HepG2 (cell line): ENCODE results near the gene NRIP2. TPM values are rescaled to one million over a fixed set of nuclear protein-coding genes. Genes with fewer than 3 reads are reported as not detected.

Experiments used
- ATAC-seq: fragments of 200-7000 bp; cut with Tn5 transposase; 3 replicates; pipeline ENCODE4 v1.9.1; 2020; ENCODE audit warnings: mild to moderate bottlenecking, moderate library complexity
- BruUV-seq: library from RNA; stranded (reverse); fragments of 400-500 nt; replicated peaks from 2 replicates; lab custom pipeline; 2021; lab: Mats Ljungman, UMichigan
- CTCF ChIA-PET: fragments of 300-600 bp; formaldehyde crosslinking; extraction: SDS; loops from one replicate; lab custom pipeline; 2021; ENCODE audit warnings: low total read pairs, inconsistent platforms, low intra/inter-chr PET ratio; lab: Yijun Ruan, JAX
- POLR2A ChIA-PET: fragments of 350-600 bp; sonication (Branson Sonifier 250); formaldehyde crosslinking; loops from one replicate; lab custom pipeline; 2020; ENCODE audit warnings: antibody characterized with exemption, inconsistent platforms; lab: Yijun Ruan, JAX
- DNase-seq: peaks from one replicate; pipeline ENCODE4 v3.0.0-alpha.2; 2015; ENCODE audit warnings: low spot score
- FAIRE-seq: peaks from 3 replicates; lab custom pipeline; 2011; peaks lifted over from hg19 to GRCh38; lab: Jason Lieb, UNC
- H2AFZ ChIP-seq: one replicate; pipeline ENCODE4 v1.6.1; 2011; ENCODE audit warnings: low read length, inconsistent platforms
- H3K27ac ChIP-seq: fragments of 300-600 bp; 3 replicates; pipeline ENCODE4 v1.8.0; 2011; ENCODE audit warnings: mixed run types, mild to moderate bottlenecking, mixed read lengths, low read length, inconsistent platforms; ENCODE audit not compliant: insufficient read depth; ENCODE audit errors: extremely low read length
- H3K27me3 ChIP-seq, 2 experiments: fragments of 200-600 bp in 1 of 2; 2 replicates in 1 of 2; 3 replicates in 1 of 2; pipeline versions ENCODE4 v1.6.0 to v1.8.0; 2011; ENCODE audit warnings: low read length in 2 of 2, mild to moderate bottlenecking in 2 of 2, moderate library complexity in 2 of 2, inconsistent platforms in 1 of 2; ENCODE audit not compliant: insufficient read depth in 2 of 2, control insufficient read depth in 1 of 2
- H3K36me3 ChIP-seq, 2 experiments: fragments of 200-600 bp in 1 of 2; replicated peaks in 1 of 2; 2 replicates in 1 of 2; 3 replicates in 1 of 2; pipeline versions ENCODE4 v1.5.1 to v1.8.0; 2011; ENCODE audit warnings: low read length in 2 of 2, inconsistent platforms in 1 of 2; ENCODE audit not compliant: insufficient read depth in 2 of 2, control insufficient read depth in 1 of 2
- H3K4me1 ChIP-seq: 2 replicates; pipeline ENCODE4 v1.5.1; 2012; ENCODE audit warnings: low read length, inconsistent platforms; ENCODE audit not compliant: insufficient read depth
- H3K4me2 ChIP-seq: 2 replicates; pipeline ENCODE4 v1.6.0; 2011; ENCODE audit warnings: low read depth, low read length, inconsistent platforms
- H3K4me3 ChIP-seq, 3 experiments: fragments of 200-600 bp in 1 of 3; sonication (generic), shearing (Covaris generic) in 1 of 3; replicated peaks in 1 of 3; 2 replicates each; pipeline ENCODE4 v1.5.1; 2011 to 2016; ENCODE audit warnings: low read length in 3 of 3, inconsistent platforms in 2 of 3, low read depth in 2 of 3, mild to moderate bottlenecking in 2 of 3, control low read depth in 1 of 3, mixed read lengths in 1 of 3; ENCODE audit not compliant: insufficient read depth in 1 of 3
- H3K79me2 ChIP-seq: one replicate; pipeline ENCODE4 v1.6.1; 2011; ENCODE audit warnings: low read length, inconsistent platforms; ENCODE audit not compliant: insufficient read depth
- H3K9ac ChIP-seq: 2 replicates; pipeline ENCODE4 v1.6.0; 2011; ENCODE audit warnings: mild to moderate bottlenecking, low read depth, low read length, inconsistent platforms; ENCODE audit not compliant: insufficient read depth
- H3K9me3 ChIP-seq: 2 replicates; pipeline ENCODE4 v1.5.1; 2012; ENCODE audit warnings: mild to moderate bottlenecking, low read length
- H4K20me1 ChIP-seq: 2 replicates; pipeline ENCODE4 v1.6.0; 2011; ENCODE audit warnings: inconsistent platforms, mild to moderate bottlenecking, low read length, moderate library complexity; ENCODE audit not compliant: insufficient read depth
- HDAC2 ChIP-seq: sonication (generic); formaldehyde crosslinking; IDR thresholded peaks from 2 replicates; pipeline ENCODE4 v1.4.0; 2020; ENCODE audit warnings: missing genetic modification reagents
- POLR2A ChIP-seq, 2 experiments: IDR thresholded peaks; 2 replicates each; pipeline ENCODE4 v1.6.1; 2011; ENCODE audit warnings: low read depth in 2 of 2, low read length in 2 of 2, mild to moderate bottlenecking in 1 of 2, moderate library complexity in 1 of 2; ENCODE audit not compliant: insufficient read depth in 1 of 2
- POLR2G ChIP-seq: fragments of 200-400 bp; formaldehyde crosslinking; IDR thresholded peaks from 2 replicates; pipeline ENCODE4 v1.6.1; 2018; ENCODE audit warnings: mild to moderate bottlenecking, low read depth, low read length, moderate library complexity
- RERE ChIP-seq: IDR thresholded peaks from 2 replicates; pipeline ENCODE4 v1.6.1; 2016; ENCODE audit warnings: low read depth, missing genetic modification reagents, missing compliant biosample characterization
- WGBS: methylation state at CpG from one replicate; pipeline ENCODE4 v1.1.6; 2017; ENCODE audit warnings: low lambda C conversion rate; 5-methylcytosine and 5-hydroxymethylcytosine counted together
- in situ Hi-C: cut with HindIII; loops from 2 replicates; pipeline ENCODE4 v1.10.0; 2017; ENCODE audit warnings: low pct_unique_long_range_greater_than_20kb; ENCODE audit not compliant: extremely low pct_ligation_motif_present
- intact Hi-C: fragments of 100-400 bp; cut with micrococcal nuclease; formaldehyde crosslinking; loops from one replicate; pipeline ENCODE4 v1.10.0; 2022; ENCODE audit not compliant: unreplicated experiment
- polyA plus RNA-seq, 8 experiments: library from polyadenylated mRNA; depleted of rRNA in 3 of 8; stranded (reverse) in 7 of 8; unstranded in 1 of 8; fragments of >200 nt; fragmentation: Illumina TruSeq in 4 of 8; extraction: Trizol in 4 of 8; gene quantifications; 2 replicates each; pipeline versions ENCODE4 v1.2.1 to v1.2.3, GENCODE V29; 2011 to 2016; ENCODE audit warnings: low read depth in 4 of 8, missing spikeins in 1 of 8, mixed read lengths in 1 of 8; ENCODE audit not compliant: insufficient read depth in 1 of 8
- total RNA-seq, 5 experiments: library from RNA; depleted of rRNA; stranded (reverse); fragments of >200 nt; fragmentation: Illumina TruSeq; extraction: Trizol; gene quantifications; 2 replicates each; pipeline ENCODE4 v1.2.3, GENCODE V29; 2016; ENCODE audit warnings: low read depth in 1 of 5

The NRIP2 gene
- total and polyA plus RNA-seq, 2 of the 13 experiments (the other 11 are each of a cell fraction or from before 2014, with no cell fraction given) = not detected

DNA sequence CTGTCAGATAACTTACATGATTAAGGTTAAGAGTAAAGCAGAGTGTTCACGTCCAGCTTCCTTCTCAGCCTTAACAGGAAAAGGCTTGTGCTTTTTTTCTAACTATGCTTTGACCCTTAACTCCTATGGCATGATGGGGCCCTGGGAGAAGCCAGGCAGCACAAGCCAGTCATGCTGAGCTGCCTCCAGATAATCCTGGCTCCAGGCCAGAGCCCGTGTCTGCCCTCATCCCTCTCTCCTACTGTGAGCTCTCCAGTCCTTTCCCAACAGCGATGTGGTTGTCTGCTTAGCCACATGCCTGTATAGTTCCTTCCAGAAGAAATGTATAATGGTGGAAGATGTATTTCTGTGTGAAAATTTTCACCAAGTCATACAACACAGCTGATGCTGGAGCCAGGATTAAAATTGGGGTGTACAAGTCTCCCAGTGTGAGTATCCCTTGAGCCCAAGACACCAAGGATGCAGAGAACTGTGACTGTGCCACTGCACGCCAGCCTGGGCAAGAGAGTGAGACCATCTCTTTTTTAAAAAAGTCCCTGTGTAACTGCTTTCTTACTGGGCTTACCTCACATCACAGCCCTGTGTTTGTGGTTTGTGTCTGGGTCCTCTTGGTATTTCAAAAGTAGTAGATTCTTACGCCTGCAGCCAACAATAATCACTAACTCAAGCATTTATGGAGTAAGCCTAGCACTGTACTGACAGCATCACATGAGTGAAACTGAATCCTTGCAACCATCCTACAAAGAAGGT is 30.3 kb downstream of the NRIP2 start:
- H3K4me3 ChIP-seq = no peak overlapping the region
- in situ Hi-C loops (no loop called here), intact Hi-C loops (no loop called here)
- H3K9ac ChIP-seq = no peak overlapping the region
- POLR2A ChIA-PET = no interaction called here
- peaks cover 24 to 61% of the 10 kb centered on the region in 2 experiments for H3K36me3 ChIP-seq
- no peak for DNase-seq
- CTCF ChIA-PET = no interaction called here
- H3K27ac ChIP-seq = no peak overlapping the region
- no peaks in the 10 kb centered on the region for H3K4me1 ChIP-seq
- H3K4me2 ChIP-seq = no peak overlapping the region
- no peak for FAIRE-seq
- 89% methylated on average over 5 of the region's 5 CpGs for WGBS
- H4K20me1 ChIP-seq = no peaks in the 10 kb centered on the region; the same call in 1 of the 2 replicates
- no peaks in the 10 kb centered on the region for H3K9me3 ChIP-seq
- no peak for TF ChIP-seq HDAC2 (CRISPR knock-in tag)
- TF ChIP-seq POLR2A (IDR thresholded peaks at IDR 0.05; ENCODE audit: insufficient read depth in 1 of 2, low read depth in 2 of 2, low read length in 2 of 2) = 0 out of 4 replicates have a peak, but pooled peaks of 1 of the 2 experiments have one; percentile 27
- TF ChIP-seq, all 625 proteins: peak for 1
- no peaks in the 10 kb centered on the region for H3K27me3 ChIP-seq
- no TSS peak for BruUV-seq
- H3K79me2 ChIP-seq = no peaks in the 10 kb centered on the region
- no peak overlapping the region for H2AFZ ChIP-seq
- no peak for ATAC-seq

DNA sequence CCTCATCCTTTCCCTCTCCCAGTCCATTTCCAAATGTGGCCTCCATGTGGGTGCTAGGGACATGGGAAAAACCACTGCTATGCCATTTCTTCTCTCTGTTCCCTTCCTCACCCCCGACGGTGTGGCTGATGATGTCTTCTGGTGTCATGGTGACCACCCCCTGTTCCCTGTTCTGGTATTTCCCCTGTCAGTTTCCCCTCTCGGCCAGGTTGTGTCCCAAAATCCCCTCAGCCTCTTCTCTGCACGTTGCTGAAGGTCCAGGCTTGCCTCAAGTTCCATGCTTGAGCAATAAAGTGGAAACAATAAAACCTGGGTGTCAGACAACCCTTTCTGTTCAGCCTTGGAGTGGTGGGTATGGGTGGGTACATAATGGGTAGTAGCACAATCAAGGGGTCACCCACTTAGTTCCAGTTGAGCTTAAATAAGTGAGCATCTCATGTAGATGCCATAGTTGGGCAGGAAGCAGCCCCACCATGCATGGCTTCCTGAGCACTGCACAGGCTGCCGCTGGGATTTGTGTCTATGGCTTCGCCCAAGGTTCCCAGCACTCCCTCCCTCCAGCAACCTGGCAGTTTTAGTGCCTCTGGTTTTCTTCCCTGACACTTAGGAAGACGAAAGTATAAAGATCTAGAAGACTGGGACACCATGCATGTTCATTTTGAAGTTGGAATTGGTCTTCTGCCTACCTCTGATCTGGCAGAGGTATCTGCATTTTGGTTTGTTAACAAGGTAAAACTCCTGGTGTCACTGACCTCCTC is 31.0 kb downstream of the NRIP2 start:
- Histone ChIP-seq H3K4me2 (no peak overlapping the region), H3K4me1 (no peaks in the 10 kb centered on the region), H3K27ac (no peak overlapping the region), H3K4me3 (no peak overlapping the region), H2AFZ (no peak overlapping the region), H4K20me1 (no peaks in the 10 kb centered on the region; the same call in 1 of the 2 replicates), H3K36me3 (peaks cover 28 to 68% of the 10 kb centered on the region in 2 experiments), H3K27me3 (no peaks in the 10 kb centered on the region), H3K79me2 (no peaks in the 10 kb centered on the region), H3K9ac (no peak overlapping the region), H3K9me3 (no peaks in the 10 kb centered on the region)
- intact Hi-C loops = no loop called here
- no peak for FAIRE-seq
- TSS peak; percentile 34 for BruUV-seq
- CTCF ChIA-PET = no interaction called here
- POLR2A ChIA-PET = no interaction called here
- DNase-seq = no peak
- no peak for ATAC-seq
- WGBS = 94% methylated on average over 6 of the region's 7 CpGs
- peak in 1 of 2 experiments; percentile 30; a peak in 1 of 4 replicates for TF ChIP-seq POLR2A (IDR thresholded peaks at IDR 0.05; ENCODE audit: insufficient read depth in 1 of 2, low read depth in 2 of 2, low read length in 2 of 2)
- TF ChIP-seq POLR2G = peak; percentile 4; the same call in 1 of the 2 replicates
- TF ChIP-seq RERE (CRISPR knock-in tag) = no peak
- TF ChIP-seq, all 625 proteins: peak for 2
- in situ Hi-C loops = no loop called here
